Activated CD4-positive, alpha-beta T cell treated with anti-CD3 and anti-CD28 coated beads, Interleukin-2, amount 10 ng/mL, durations not matched to agents 7 days and 5 days (primary cell): ENCODE results near the gene CCDC57. TPM values are rescaled to one million over a fixed set of nuclear protein-coding genes. Genes with fewer than 3 reads are reported as not detected.

Source experiments
- CTCF ChIA-PET: fragments of 350-600 bp; sonication (Branson Sonifier 250); formaldehyde crosslinking; loops from one replicate; lab custom pipeline; 2021; ENCODE audit warnings: antibody characterized with exemption; lab: Charles Lee
- POLR2A ChIA-PET: fragments of 350-600 bp; sonication (Branson Sonifier 250); formaldehyde crosslinking; loops from one replicate; lab custom pipeline; 2021; ENCODE audit warnings: antibody characterized with exemption; lab: Charles Lee
- DNase-seq: peaks from one replicate; pipeline ENCODE4 v3.0.0-alpha.2; 2020
- H3K27ac Mint-ChIP-seq: one replicate; pipeline ENCODE4 v1.8.0; 2021; ENCODE audit warnings: mild to moderate bottlenecking, moderate library complexity, mixed read lengths
- H3K27me3 Mint-ChIP-seq: one replicate; pipeline ENCODE4 v1.8.0; 2021; ENCODE audit warnings: mixed read lengths
- H3K36me3 Mint-ChIP-seq: one replicate; pipeline ENCODE4 v1.8.0; 2021; ENCODE audit warnings: low read depth, mixed read lengths
- H3K4me1 Mint-ChIP-seq: one replicate; pipeline ENCODE4 v1.8.0; 2021; ENCODE audit warnings: mixed read lengths
- H3K4me3 Mint-ChIP-seq: one replicate; pipeline ENCODE4 v1.8.0; 2021; ENCODE audit warnings: mild to moderate bottlenecking, moderate library complexity, mixed read lengths
- H3K9me3 Mint-ChIP-seq: one replicate; pipeline ENCODE4 v1.8.0; 2021; ENCODE audit warnings: mixed read lengths
- total RNA-seq, 2 experiments: library from RNA; stranded (reverse); gene quantifications; one replicate each; pipeline ENCODE4 v1.2.3, GENCODE V29; 2021

The CCDC57 gene
- total RNA-seq, 2 experiments from 2014 or later: 60.5 to 69.7 TPM

- no peak overlapping the region for H3K4me3 Mint-ChIP-seq
- POLR2A ChIA-PET: no interaction called here
Observed at GRCh38 chr17:82170412-82170961, 42.2 kb downstream of the CCDC57 start.

GRCh38 chr17:82168568-82168967, 44.1 kb downstream of the CCDC57 start:
- ChIA-PET CTCF (interaction anchor here (0.8 to 3.0 kb wide), 2 partner anchors 77 to 138 kb away, joined by 3 to 11 read pairs; no protein-coding TSS in a partner anchor), POLR2A (no interaction called here)
- Mint-ChIP-seq H3K27me3 (no peaks in the 10 kb centered on the region), H3K4me1 (peaks cover 25% of the 10 kb centered on the region), H3K9me3 (no peaks in the 10 kb centered on the region), H3K36me3 (peaks cover 17% of the 10 kb centered on the region), H3K4me3 (no peak overlapping the region), H3K27ac (no peak overlapping the region)
- DNase-seq: no peak

More at GRCh38 chr17:82170412-82170961, 42.2 kb downstream of the CCDC57 start:
- H3K9me3 Mint-ChIP-seq: no peaks in the 10 kb centered on the region
- no peaks in the 10 kb centered on the region for H3K27me3 Mint-ChIP-seq
- H3K4me1 Mint-ChIP-seq: peaks cover 25% of the 10 kb centered on the region
- peaks cover 17% of the 10 kb centered on the region for H3K36me3 Mint-ChIP-seq
- CTCF ChIA-PET: interaction anchor here (0.6 to 3.0 kb wide), 4 partner anchors 11 to 151 kb away, joined by 3 to 11 read pairs (median 3); no protein-coding TSS in a partner anchor
- H3K27ac Mint-ChIP-seq: no peak overlapping the region
- DNase-seq: no peak

GRCh38 chr17:82167028-82167427, 45.6 kb downstream of the CCDC57 start:
- H3K9me3 Mint-ChIP-seq: no peaks in the 10 kb centered on the region
- no peaks in the 10 kb centered on the region for H3K27me3 Mint-ChIP-seq
- H3K27ac Mint-ChIP-seq: no peak overlapping the region
- H3K4me3 Mint-ChIP-seq: no peak overlapping the region
- ChIA-PET POLR2A (no interaction called here), CTCF (no interaction called here)
- peaks cover 21% of the 10 kb centered on the region for H3K36me3 Mint-ChIP-seq
- H3K4me1 Mint-ChIP-seq: peaks cover 25% of the 10 kb centered on the region
- DNase-seq: no peak

GRCh38 chr17:82164853-82165252, 47.8 kb downstream of the CCDC57 start:
- Mint-ChIP-seq H3K4me3 (no peak overlapping the region), H3K36me3 (peaks cover 19% of the 10 kb centered on the region), H3K27me3 (no peaks in the 10 kb centered on the region), H3K4me1 (peaks cover 21% of the 10 kb centered on the region), H3K27ac (no peak overlapping the region), H3K9me3 (no peaks in the 10 kb centered on the region)
- ChIA-PET CTCF (interaction anchor here (1.6 kb wide), 1 partner anchor 14 kb away, joined by 3 read pairs; no protein-coding TSS in a partner anchor), POLR2A (no interaction called here)
- DNase-seq: no peak

GRCh38 chr17:82161216-82161615, 51.4 kb downstream of the CCDC57 start:
- DNase-seq: no peak

GRCh38 chr17:82160075-82160474, 52.6 kb downstream of the CCDC57 start:
- no peak for DNase-seq
- no peak overlapping the region for H3K27ac Mint-ChIP-seq
- H3K9me3 Mint-ChIP-seq: no peaks in the 10 kb centered on the region
- H3K36me3 Mint-ChIP-seq: peaks cover 11% of the 10 kb centered on the region
- H3K27me3 Mint-ChIP-seq: no peaks in the 10 kb centered on the region
- ChIA-PET CTCF (no interaction called here), POLR2A (no interaction called here)
- H3K4me3 Mint-ChIP-seq: no peak overlapping the region
- H3K4me1 Mint-ChIP-seq: no peaks in the 10 kb centered on the region

More at GRCh38 chr17:82161216-82161615, 51.4 kb downstream of the CCDC57 start:
- ChIA-PET CTCF (interaction anchor here (1.0 kb wide), 1 partner anchor 131 kb away, joined by 3 read pairs; no protein-coding TSS in a partner anchor), POLR2A (no interaction called here)
- H3K27me3 Mint-ChIP-seq: no peaks in the 10 kb centered on the region
- H3K9me3 Mint-ChIP-seq: no peaks in the 10 kb centered on the region
- H3K4me3 Mint-ChIP-seq: no peak overlapping the region
- H3K36me3 Mint-ChIP-seq: peaks cover 14% of the 10 kb centered on the region
- H3K4me1 Mint-ChIP-seq: peaks cover 2% of the 10 kb centered on the region
- no peak overlapping the region for H3K27ac Mint-ChIP-seq

- peaks cover 2% of the 10 kb centered on the region for H3K4me1 Mint-ChIP-seq
- POLR2A ChIA-PET: no interaction called here
- DNase-seq: no peak
- no peak overlapping the region for H3K4me3 Mint-ChIP-seq
- H3K9me3 Mint-ChIP-seq: no peaks in the 10 kb centered on the region
- no peaks in the 10 kb centered on the region for H3K27me3 Mint-ChIP-seq
- no peak overlapping the region for H3K27ac Mint-ChIP-seq
- peaks cover 11% of the 10 kb centered on the region for H3K36me3 Mint-ChIP-seq
- CTCF ChIA-PET: interaction anchor here (1.2 to 1.9 kb wide), 2 partner anchors 19 to 129 kb away, joined by 5 to 6 read pairs; no protein-coding TSS in a partner anchor
Observed at GRCh38 chr17:82158825-82159224, 53.8 kb downstream of the CCDC57 start.

GRCh38 chr17:82157046-82158035, 55.3 kb downstream of the CCDC57 start:
- DNase-seq: no peak
- peaks cover 6% of the 10 kb centered on the region for H3K4me1 Mint-ChIP-seq
- no peaks in the 10 kb centered on the region for H3K9me3 Mint-ChIP-seq
- H3K36me3 Mint-ChIP-seq: peaks cover 5% of the 10 kb centered on the region
- ChIA-PET POLR2A (no interaction called here), CTCF (interaction anchor here (1.0 to 4.6 kb wide), 3 partner anchors 82 to 198 kb away, joined by 3 to 21 read pairs (median 3); partner anchors contain the start of gene RAC3)
- no peaks in the 10 kb centered on the region for H3K27me3 Mint-ChIP-seq
- no peak overlapping the region for H3K27ac Mint-ChIP-seq
- no peak overlapping the region for H3K4me3 Mint-ChIP-seq

- no peak overlapping the region for H3K4me3 Mint-ChIP-seq
- H3K9me3 Mint-ChIP-seq: no peaks in the 10 kb centered on the region
- no peak overlapping the region for H3K27ac Mint-ChIP-seq
- no peak for DNase-seq
- peaks cover 5% of the 10 kb centered on the region for H3K36me3 Mint-ChIP-seq
- POLR2A ChIA-PET: no interaction called here
- H3K4me1 Mint-ChIP-seq: peaks cover 6% of the 10 kb centered on the region
- no peaks in the 10 kb centered on the region for H3K27me3 Mint-ChIP-seq
- CTCF ChIA-PET: interaction anchor here (0.9 to 4.6 kb wide), 4 partner anchors 43 to 197 kb away, joined by 3 to 21 read pairs (median 4); partner anchors contain the start of gene RAC3
Observed at GRCh38 chr17:82156284-82156925, 56.2 kb downstream of the CCDC57 start.

- no peaks in the 10 kb centered on the region for H3K27me3 Mint-ChIP-seq
- ChIA-PET POLR2A (interaction anchor here (0.6 kb wide), 1 partner anchor 48 kb away, joined by 4 read pairs; no protein-coding TSS in a partner anchor), CTCF (interaction anchor here (0.9 to 4.6 kb wide), 4 partner anchors 42 to 196 kb away, joined by 3 to 21 read pairs (median 4); partner anchors contain the start of gene RAC3)
- H3K36me3 Mint-ChIP-seq: peaks cover 5% of the 10 kb centered on the region
- H3K27ac Mint-ChIP-seq: no peak overlapping the region
- DNase-seq: no peak
- H3K4me3 Mint-ChIP-seq: no peak overlapping the region
- H3K4me1 Mint-ChIP-seq: peaks cover 6% of the 10 kb centered on the region
- no peaks in the 10 kb centered on the region for H3K9me3 Mint-ChIP-seq
Observed at GRCh38 chr17:82155606-82156005, 57.0 kb downstream of the CCDC57 start.

GRCh38 chr17:82154881-82155331, 57.7 kb downstream of the CCDC57 start:
- H3K36me3 Mint-ChIP-seq: peaks cover 3% of the 10 kb centered on the region
- ChIA-PET CTCF (interaction anchor here (1.1 to 4.6 kb wide), 5 partner anchors 42 to 195 kb away, joined by 3 to 21 read pairs (median 4); partner anchors contain the start of gene RAC3), POLR2A (no interaction called here)
- H3K9me3 Mint-ChIP-seq: no peaks in the 10 kb centered on the region
- H3K27ac Mint-ChIP-seq: no peak overlapping the region
- H3K27me3 Mint-ChIP-seq: no peaks in the 10 kb centered on the region
- DNase-seq: no peak
- H3K4me3 Mint-ChIP-seq: no peak overlapping the region
- peaks cover 6% of the 10 kb centered on the region for H3K4me1 Mint-ChIP-seq
